ENCODE measurements around the gene NUDT2. TPM values are rescaled to one million over a fixed set of nuclear protein-coding genes. Genes with fewer than 3 reads are reported as not detected.

The NUDT2 gene
- total RNA-seq, 2 experiments from 2014 or later: 23.8 to 28.0 TPM

DNA sequence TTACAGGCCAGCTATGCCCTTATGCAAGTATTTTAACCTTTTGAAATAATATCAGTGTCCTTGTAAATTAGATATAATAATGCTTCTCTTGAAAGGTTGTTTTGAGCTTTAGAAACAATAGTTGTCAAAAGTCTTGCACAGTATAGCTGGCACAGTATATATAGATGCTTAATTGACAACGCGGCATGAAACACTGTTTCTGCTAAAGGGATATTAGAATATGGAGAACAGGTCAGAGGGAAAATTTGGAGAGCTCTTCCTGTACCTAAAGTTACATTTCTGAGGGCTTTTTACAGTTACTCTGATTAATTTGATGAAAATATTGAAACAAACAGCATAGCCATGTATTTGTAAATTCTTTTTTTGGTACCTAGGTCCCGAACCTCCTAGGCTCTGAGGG, 4.5 kb downstream of the NUDT2 start:
- H2AFZ ChIP-seq (ENCODE audit: low read length): no peak overlapping the region
- H3K4me2 ChIP-seq (ENCODE audit: low read length): no peak overlapping the region
- no peaks in the 10 kb centered on the region for H3K9me2 ChIP-seq (ENCODE audit: insufficient read depth, low read length)
- POLR2A ChIA-PET: interaction anchor here (0.6 to 1.3 kb wide), 7 partner anchors 24 to 827 kb away, joined by 4 to 8 read pairs (median 4); partner anchors contain the start of gene MYORG
- TF ChIP-seq, protein P1, sequence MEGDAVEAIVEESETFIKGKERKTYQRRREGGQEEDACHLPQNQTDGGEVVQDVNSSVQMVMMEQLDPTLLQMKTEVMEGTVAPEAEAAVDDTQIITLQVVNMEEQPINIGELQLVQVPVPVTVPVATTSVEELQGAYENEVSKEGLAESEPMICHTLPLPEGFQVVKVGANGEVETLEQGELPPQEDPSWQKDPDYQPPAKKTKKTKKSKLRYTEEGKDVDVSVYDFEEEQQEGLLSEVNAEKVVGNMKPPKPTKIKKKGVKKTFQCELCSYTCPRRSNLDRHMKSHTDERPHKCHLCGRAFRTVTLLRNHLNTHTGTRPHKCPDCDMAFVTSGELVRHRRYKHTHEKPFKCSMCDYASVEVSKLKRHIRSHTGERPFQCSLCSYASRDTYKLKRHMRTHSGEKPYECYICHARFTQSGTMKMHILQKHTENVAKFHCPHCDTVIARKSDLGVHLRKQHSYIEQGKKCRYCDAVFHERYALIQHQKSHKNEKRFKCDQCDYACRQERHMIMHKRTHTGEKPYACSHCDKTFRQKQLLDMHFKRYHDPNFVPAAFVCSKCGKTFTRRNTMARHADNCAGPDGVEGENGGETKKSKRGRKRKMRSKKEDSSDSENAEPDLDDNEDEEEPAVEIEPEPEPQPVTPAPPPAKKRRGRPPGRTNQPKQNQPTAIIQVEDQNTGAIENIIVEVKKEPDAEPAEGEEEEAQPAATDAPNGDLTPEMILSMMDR (conservative IDR thresholded peaks at IDR 0.05; ENCODE audit: low read length): no peak
- TF ChIP-seq EZH2phosphoT487 (IDR thresholded peaks at IDR 0.05; ENCODE audit: borderline replicate concordance, low read depth, low read length): no peak
- no peak for DNase-seq (ENCODE audit: low spot score)
- intact Hi-C loops (cut with micrococcal nuclease; ENCODE audit: unreplicated experiment): no loop called here
- CTCF ChIA-PET (ENCODE audit: unreplicated experiment): interaction anchor here (0.8 to 1.4 kb wide), 2 partner anchors 41 to 45 kb away, joined by 3 to 6 read pairs; no protein-coding TSS in a partner anchor
- no peak overlapping the region for H3K27ac ChIP-seq (ENCODE audit: low read depth, low read length, poor library complexity, severe bottlenecking)
- peaks cover 10% of the 10 kb centered on the region; the same call in 1 of the 2 replicates for H3K79me2 ChIP-seq (ENCODE audit: insufficient read depth, low read depth, low read length)
- peaks cover 22% of the 10 kb centered on the region for H3K4me1 ChIP-seq (ENCODE audit: insufficient read depth, low read length, poor library complexity, severe bottlenecking)
- H4K20me1 ChIP-seq (ENCODE audit: insufficient read depth, low read length): no peaks in the 10 kb centered on the region
- peaks cover 5% of the 10 kb centered on the region for H3K36me3 ChIP-seq (ENCODE audit: insufficient read depth, low read length)
- H3K9me3 ChIP-seq (ENCODE audit: low read length): no peaks in the 10 kb centered on the region
- no TSS peak for BruUV-seq (replicated peaks)
- no peak overlapping the region for H3K4me3 ChIP-seq (ENCODE audit: low read depth, low read length, poor library complexity, severe bottlenecking)

DNA sequence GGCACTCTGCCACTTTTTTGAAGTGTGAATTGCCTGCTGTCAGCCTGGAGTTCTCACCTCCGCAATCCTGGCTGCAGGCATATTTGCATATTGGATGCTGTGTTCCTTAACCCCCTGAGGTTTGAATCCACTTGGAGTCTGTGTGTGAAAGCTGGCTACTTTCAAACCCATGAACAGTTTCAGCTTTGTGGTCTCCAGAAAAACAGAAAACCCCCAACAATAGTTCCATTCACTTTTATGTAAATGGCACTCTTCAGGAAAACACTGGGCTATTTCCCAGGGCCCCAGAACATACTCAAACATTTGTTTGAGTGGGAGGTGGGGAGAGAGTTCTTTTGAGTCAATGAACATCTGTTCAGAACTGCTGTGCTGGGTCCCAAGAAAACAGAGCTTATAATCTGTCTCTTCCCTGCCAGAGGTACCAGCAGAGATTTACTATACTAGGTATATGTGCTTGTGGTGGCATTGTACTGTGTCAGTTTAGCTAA, 5.0 kb downstream of the NUDT2 start:
- H3K9me3 ChIP-seq (ENCODE audit: low read length): no peaks in the 10 kb centered on the region
- no peak overlapping the region for H3K4me3 ChIP-seq (ENCODE audit: low read depth, low read length, poor library complexity, severe bottlenecking)
- ChIA-PET POLR2A (interaction anchor here (1.2 to 1.3 kb wide), 2 partner anchors 23 to 43 kb away, joined by 4 to 8 read pairs; partner anchors contain the start of gene MYORG), CTCF (ENCODE audit: unreplicated experiment) (interaction anchor here (1.4 kb wide), 1 partner anchor 45 kb away, joined by 6 read pairs; no protein-coding TSS in a partner anchor)
- H3K9me2 ChIP-seq (ENCODE audit: insufficient read depth, low read length): no peaks in the 10 kb centered on the region
- H3K4me1 ChIP-seq (ENCODE audit: insufficient read depth, low read length, poor library complexity, severe bottlenecking): peaks cover 22% of the 10 kb centered on the region
- H3K36me3 ChIP-seq (ENCODE audit: insufficient read depth, low read length): peaks cover 11% of the 10 kb centered on the region
- intact Hi-C loops (cut with micrococcal nuclease; ENCODE audit: unreplicated experiment): no loop called here
- H3K4me2 ChIP-seq (ENCODE audit: low read length): no peak overlapping the region
- H3K27ac ChIP-seq (ENCODE audit: low read depth, low read length, poor library complexity, severe bottlenecking): no peak overlapping the region
- no peak for DNase-seq (ENCODE audit: low spot score)
- H2AFZ ChIP-seq (ENCODE audit: low read length): no peak overlapping the region
- H4K20me1 ChIP-seq (ENCODE audit: insufficient read depth, low read length): no peaks in the 10 kb centered on the region
- no TSS peak for BruUV-seq (replicated peaks)
- no peak for TF ChIP-seq EZH2phosphoT487 (IDR thresholded peaks at IDR 0.05; ENCODE audit: borderline replicate concordance, low read depth, low read length)
- TF ChIP-seq, protein P1 (conservative IDR thresholded peaks at IDR 0.05; ENCODE audit: low read length): no peak
- H3K79me2 ChIP-seq (ENCODE audit: insufficient read depth, low read depth, low read length): peaks cover 10% of the 10 kb centered on the region; the same call in 1 of the 2 replicates

DNA sequence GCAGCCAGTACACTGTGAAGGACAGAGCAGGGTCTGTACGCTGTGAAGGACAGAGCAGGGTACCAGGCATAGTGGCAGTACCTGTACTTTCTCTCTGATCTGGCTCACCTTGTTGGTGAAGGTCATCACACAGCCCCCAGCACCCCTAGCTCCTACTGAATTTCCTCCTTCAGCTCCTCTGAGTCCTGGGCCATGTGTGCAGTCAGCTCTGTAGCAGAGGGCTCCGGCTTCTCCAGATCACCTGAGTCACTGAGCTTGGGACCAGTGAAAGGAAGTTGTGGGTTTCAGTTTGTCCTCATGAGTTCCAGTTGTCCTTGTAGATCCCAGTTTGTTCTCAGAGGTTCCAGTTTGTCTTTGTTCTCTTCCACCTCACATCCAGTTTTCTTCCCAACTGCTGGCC, 5.5 kb downstream of the NUDT2 start:
- H3K9me2 ChIP-seq (ENCODE audit: insufficient read depth, low read length): no peaks in the 10 kb centered on the region

More for the DNA sequence above, 5.5 kb downstream of the NUDT2 start:
- no peaks in the 10 kb centered on the region for H4K20me1 ChIP-seq (ENCODE audit: insufficient read depth, low read length)
- intact Hi-C loops (cut with micrococcal nuclease; ENCODE audit: unreplicated experiment): no loop called here
- H3K79me2 ChIP-seq (ENCODE audit: insufficient read depth, low read depth, low read length): peaks cover 5% of the 10 kb centered on the region; the same call in 1 of the 2 replicates
- DNase-seq (ENCODE audit: low spot score): no peak
- no peaks in the 10 kb centered on the region for H3K9me3 ChIP-seq (ENCODE audit: low read length)
- H2AFZ ChIP-seq (ENCODE audit: low read length): no peak overlapping the region
- H3K4me3 ChIP-seq (ENCODE audit: low read depth, low read length, poor library complexity, severe bottlenecking): no peak overlapping the region
- no peak overlapping the region for H3K4me2 ChIP-seq (ENCODE audit: low read length)
- no peak overlapping the region for H3K27ac ChIP-seq (ENCODE audit: low read depth, low read length, poor library complexity, severe bottlenecking)
- peaks cover 22% of the 10 kb centered on the region for H3K4me1 ChIP-seq (ENCODE audit: insufficient read depth, low read length, poor library complexity, severe bottlenecking)
- no peak for TF ChIP-seq EZH2phosphoT487 (IDR thresholded peaks at IDR 0.05; ENCODE audit: borderline replicate concordance, low read depth, low read length)
- TF ChIP-seq, protein P1 (conservative IDR thresholded peaks at IDR 0.05; ENCODE audit: low read length): no peak
- peaks cover 15% of the 10 kb centered on the region for H3K36me3 ChIP-seq (ENCODE audit: insufficient read depth, low read length)
- POLR2A ChIA-PET: no interaction called here
- no TSS peak for BruUV-seq (replicated peaks)
- CTCF ChIA-PET (ENCODE audit: unreplicated experiment): interaction anchor here (1.4 kb wide), 1 partner anchor 44 kb away, joined by 6 read pairs; no protein-coding TSS in a partner anchor
